GM18870 (cell line): ENCODE results near the gene GLI3.

Experiments
- ATAC-seq: cut with Tn5 transposase; IDR thresholded peaks from one replicate; pipeline ENCODE4 v1.9.1; 2021; ENCODE audit warnings: moderate library complexity; ENCODE audit not compliant: unreplicated experiment

GLI3 gene

DNA sequence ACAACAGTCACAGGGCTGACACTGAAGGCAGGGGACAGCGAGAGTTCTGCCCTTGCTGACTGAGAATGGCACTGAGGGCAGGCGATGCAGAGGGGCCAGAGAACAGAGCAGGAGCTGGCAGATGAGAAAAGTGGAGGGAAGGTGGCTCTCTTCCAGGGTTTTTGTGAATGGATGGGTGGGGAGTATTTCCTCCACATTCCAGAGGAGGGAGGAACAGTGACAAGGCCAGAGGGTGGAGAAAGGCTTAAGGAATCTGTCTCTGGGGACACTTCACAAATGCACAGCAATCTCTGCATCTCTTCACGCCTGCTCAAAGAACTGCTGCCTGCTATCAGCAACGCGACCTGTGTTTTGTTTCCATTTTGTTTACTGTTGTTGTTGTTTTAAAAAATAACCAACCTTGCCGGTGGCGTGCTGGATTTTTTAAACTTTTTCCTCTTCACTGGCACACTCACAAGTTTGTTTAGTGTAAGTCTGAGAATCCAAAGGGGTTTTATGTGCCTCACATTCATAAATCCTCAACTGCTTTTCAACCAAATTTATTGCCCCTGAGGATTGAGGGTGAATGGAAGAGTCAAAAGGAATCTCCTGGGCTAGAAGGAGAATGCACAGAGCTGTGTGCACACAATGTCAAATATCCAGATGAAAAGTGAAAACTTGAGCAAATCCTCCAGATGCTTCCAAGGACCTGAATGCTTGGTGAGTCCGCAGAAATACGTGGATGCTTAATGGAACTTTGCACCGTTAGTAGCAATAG lies 129.3 kb downstream of the GLI3 start:
- ATAC-seq: no peak

GRCh38 chr7:42106562-42106961 lies 130.4 kb downstream of the GLI3 start:
- ATAC-seq: no peak

GRCh38 chr7:42105554-42106358 lies 131.3 kb downstream of the GLI3 start:
- ATAC-seq: no peak

DNA sequence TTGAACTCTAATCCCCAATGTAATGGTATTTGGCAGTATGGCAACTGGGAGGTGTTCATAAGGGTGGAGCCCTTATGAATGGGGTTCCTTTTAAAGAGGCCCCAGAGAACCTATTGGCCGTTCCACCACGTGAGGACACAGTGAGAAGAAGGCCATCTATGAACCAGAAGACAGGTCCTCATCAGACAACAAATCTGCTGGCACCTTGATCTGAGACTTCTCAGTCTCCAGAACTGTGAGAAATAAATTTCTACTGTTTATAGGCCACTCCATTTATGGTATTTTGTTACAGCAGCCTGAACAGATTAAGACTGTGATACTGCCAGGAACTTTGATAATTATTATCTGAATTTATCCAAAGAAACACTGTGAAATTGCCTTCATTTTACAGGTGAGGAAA lies 132.3 kb downstream of the GLI3 start:
- ATAC-seq: no peak

GRCh38 chr7:42104231-42104630 lies 132.8 kb downstream of the GLI3 start:
- no peak for ATAC-seq

GRCh38 chr7:42103456-42103855 lies 133.6 kb downstream of the GLI3 start:
- ATAC-seq: no peak

GRCh38 chr7:42103020-42103419 lies 134.0 kb downstream of the GLI3 start:
- no peak for ATAC-seq

DNA sequence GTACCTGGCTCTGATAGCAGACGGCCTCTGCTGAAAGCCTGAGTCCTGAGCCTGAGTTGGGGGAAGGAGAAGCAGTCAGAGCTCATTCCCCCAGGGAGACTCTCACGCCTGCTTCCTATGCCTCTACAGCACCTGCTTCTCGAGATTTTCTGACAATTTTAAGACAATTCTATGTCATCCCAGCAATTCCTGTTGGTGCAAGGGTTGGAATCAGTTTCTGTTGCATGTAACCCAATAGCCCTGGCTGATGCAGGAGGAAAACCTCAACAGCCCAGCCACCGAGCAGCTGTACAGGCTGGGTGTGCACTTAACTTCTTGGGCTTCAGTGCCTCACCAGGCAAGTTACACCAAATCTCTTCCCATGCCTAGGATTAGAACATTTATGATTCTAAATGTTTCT lies 134.7 kb downstream of the GLI3 start:
- ATAC-seq: no peak

DNA sequence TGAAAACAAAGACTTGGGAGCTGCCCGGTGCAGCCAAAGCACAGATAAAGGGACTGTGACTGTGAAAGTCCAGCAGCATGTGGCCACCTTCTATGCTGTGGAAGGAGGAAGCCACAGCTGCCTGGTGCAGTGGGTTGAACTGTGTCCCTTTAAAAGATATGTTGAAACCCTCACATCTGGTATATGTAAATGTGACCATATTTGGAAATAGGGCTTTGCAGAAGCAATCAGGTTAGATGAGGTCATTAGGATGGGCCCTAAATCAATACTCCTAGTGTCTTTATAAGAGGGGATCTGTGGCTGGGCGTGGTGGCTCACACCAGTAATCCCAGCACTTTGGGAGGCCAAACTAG lies 136.9 kb downstream of the GLI3 start:
- no peak for ATAC-seq

GRCh38 chr7:42099470-42100155 lies 137.4 kb downstream of the GLI3 start:
- ATAC-seq: no peak

DNA sequence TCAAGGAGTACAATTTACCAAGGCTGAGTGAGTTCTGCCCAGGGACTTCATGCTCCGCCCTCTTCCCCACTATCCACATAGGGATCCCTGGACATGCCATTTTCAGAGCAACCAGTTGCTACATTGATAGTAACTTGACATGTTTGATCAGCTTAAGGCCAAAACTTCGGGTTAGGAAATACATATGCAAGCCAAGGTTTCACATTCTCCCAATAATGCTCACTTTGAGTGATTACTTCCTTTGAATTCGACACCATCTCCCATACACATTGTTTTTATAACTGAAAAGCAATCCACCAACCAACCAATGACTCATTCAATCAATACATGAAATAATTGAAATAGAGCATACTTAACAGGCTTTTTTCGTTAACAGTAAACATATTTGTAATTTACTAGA lies 137.9 kb downstream of the GLI3 start:
- ATAC-seq: no peak

DNA sequence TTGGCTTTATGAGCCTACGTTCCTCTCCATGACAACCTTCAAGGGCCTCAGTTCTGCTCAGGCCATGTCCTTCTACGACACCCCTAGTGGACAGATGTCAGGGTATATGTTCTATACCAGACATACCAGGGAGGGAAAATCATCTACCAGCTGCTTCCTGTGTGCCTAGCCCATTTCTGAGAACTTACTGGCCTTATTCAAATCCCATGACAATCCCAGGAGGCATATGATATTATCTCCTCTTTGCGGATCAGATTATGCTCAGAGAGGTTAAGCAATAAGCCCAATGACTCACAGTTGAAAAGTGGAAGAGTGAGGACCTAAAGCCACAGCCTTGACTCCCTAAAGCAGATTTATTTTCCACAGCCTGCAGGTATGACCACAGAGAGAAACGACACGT lies 139.3 kb downstream of the GLI3 start:
- no peak for ATAC-seq

- no peak for ATAC-seq
Measured at GRCh38 chr7:42096681-42097561, 140.1 kb downstream of the GLI3 start.

GRCh38 chr7:42096268-42096667 lies 140.7 kb downstream of the GLI3 start:
- no peak for ATAC-seq

GRCh38 chr7:42095791-42096190 lies 141.2 kb downstream of the GLI3 start:
- no peak for ATAC-seq

GRCh38 chr7:42093349-42093905 lies 143.6 kb downstream of the GLI3 start:
- ATAC-seq: no peak

DNA sequence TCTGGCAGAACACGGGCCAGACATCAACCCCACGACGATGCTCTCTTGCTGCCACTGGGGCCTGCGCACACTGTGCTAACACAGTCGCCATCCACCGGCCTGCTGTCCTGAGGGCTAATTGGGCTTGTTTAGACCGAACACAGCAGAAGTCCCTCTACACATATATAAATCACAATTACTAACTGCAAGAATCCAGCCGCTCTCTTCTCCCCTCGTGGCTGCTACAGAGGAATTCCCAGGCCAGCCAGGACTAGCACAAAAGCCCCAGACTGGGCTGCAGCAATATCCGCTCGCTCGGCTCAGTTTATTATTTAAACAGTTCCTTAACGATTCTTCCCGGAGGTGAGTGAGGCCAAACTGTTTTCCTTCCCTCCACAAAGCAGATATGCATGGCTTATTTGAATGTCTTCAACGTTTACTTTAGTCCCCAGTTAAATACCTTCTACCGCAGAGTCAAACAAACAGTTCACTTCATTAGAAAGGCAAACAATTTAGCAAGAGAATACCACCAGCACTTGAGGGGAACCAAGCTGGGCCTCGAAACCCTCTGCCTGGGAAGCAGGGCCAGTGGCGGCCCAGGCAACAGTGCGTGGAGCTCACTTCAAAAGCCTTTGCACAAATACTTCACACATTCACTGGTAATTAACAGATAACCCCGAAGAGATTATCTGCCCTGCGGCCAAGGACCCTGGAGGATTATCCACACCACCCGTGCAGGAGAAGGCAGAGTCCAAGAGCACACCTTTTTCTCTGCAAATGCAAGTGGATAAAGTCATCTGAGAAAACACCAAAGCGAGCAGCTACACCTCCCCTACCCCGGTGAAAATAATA lies 145.3 kb downstream of the GLI3 start:
- no peak for ATAC-seq

GRCh38 chr7:42090806-42091205 lies 146.2 kb downstream of the GLI3 start:
- ATAC-seq: no peak

GRCh38 chr7:42090056-42090455 lies 147.0 kb downstream of the GLI3 start:
- ATAC-seq: no peak

DNA sequence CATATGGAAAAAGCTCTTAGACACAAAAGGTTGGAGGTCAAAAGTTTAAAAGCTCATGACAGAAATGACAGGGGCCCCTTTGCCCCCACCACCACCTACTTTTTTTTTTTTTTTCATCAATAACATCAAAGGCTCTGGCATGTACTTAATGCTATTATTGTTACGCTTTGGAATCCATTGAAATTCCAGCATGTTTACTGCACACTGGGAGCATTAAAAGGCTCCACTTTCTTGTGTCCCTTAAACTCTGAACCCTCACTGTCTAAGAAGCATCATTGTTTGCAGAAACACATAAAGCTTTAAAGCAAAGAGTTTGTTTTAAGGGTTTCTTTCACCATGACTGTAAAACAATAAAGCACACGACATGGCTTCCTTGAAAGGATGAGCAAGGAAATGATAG lies 149.4 kb downstream of the GLI3 start:
- ATAC-seq: no peak
